ENCODE data around the gene CENPT. TPM values are rescaled to one million over a fixed set of nuclear protein-coding genes. Genes with fewer than 3 reads are reported as not detected.

Gene CENPT
- total RNA-seq, 4 donors from 2014 or later = 15.7 to 43.8 (median 26.2) TPM

DNA sequence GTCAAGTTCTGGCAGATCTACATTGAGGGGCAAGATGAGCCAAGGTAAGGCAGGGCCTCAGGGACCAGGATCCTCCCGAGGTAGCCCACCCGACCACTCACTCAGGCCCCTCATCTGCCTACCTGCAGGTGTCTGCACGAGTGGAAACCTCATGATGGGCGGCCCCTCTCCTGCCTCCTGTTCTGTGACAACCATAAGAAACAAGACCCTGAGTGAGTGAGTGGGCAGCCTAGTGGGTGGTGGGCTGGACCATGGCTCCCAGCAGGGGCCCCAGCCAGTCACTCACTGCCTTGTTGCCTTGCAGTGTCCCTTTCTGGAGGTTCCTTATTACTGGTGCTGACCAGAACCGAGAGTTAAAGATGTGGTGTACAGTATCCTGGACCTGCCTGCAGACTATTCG is 30.7 kb upstream of the CENPT start:
- intact Hi-C loops (cut with DNase I) = no loop called here
- TF ChIP-seq POLR2A (IDR thresholded peaks at IDR 0.05) (no peak), CTCF (IDR thresholded peaks at IDR 0.05) (no peak)

GRCh38 chr16:67877064-67877463 is 29.6 kb upstream of the CENPT start:
- Histone ChIP-seq H3K9me3 (no peaks in the 10 kb centered on the region), H3K27me3 (no peaks in the 10 kb centered on the region), H3K36me3 (peaks cover 52 to 58% of the 10 kb centered on the region in 2 donors), H3K4me3 (replicated peaks in 1 of 3) (no peak overlapping the region), H3K4me1 (peaks cover 18 to 22% of the 10 kb centered on the region in 2 donors), H3K27ac (no peak overlapping the region)
- no peak for TF ChIP-seq POLR2A (IDR thresholded peaks at IDR 0.05)
- TF ChIP-seq CTCF (IDR thresholded peaks at IDR 0.05) = no peak
- 92% methylated on average over 9 to 11 of the region's 11 CpGs for WGBS, 2 donors
- DNase-seq = no peak
- intact Hi-C loops (cut with DNase I) = no loop called here

More for the DNA sequence above, 30.7 kb upstream of the CENPT start:
- Histone ChIP-seq H3K36me3 (peaks cover 54 to 68% of the 10 kb centered on the region in 2 donors), H3K9me3 (no peaks in the 10 kb centered on the region), H3K4me1 (peaks cover 18% of the 10 kb centered on the region in 2 donors), H3K27me3 (no peaks in the 10 kb centered on the region), H3K27ac (no peak overlapping the region), H3K4me3 (replicated peaks in 1 of 3) (no peak overlapping the region)
- 87 to 94% methylated on average over 3 to 5 of the region's 6 CpGs for WGBS, 2 donors
- DNase-seq = no peak

DNA sequence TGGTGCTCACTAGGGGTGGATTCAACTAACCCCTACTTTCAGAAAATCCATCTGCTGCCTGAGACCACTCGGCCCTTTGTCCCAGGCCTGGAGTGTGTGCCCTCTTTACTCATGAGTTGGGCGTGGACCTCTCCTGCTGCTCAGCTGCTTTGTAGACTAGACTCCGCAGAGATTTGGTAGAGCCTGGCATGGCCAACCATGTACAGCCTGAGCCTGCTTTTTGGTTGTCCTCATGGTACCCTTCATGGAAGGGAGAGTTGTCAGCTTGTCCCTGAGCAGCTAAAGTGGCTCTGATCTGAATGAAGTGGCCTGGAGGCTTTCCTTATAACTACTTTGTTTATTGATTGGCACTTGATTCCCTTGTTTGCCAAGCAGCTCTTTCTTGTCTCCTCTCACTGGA is 26.9 kb upstream of the CENPT start:
- no peaks in the 10 kb centered on the region for H3K9me3 ChIP-seq
- H3K27me3 ChIP-seq = no peaks in the 10 kb centered on the region
- H3K36me3 ChIP-seq = peaks cover 32 to 39% of the 10 kb centered on the region in 2 donors
- no peak for DNase-seq
- 71% methylated on average over 3 of the region's 3 CpGs; no CpG with 5 or more reads in 1 of the 2 donors for WGBS, 2 donors
- H3K4me3 ChIP-seq (replicated peaks in 1 of 3) = peak overlapping the region in 1 of 3 donors; percentile 90
- TF ChIP-seq CTCF (IDR thresholded peaks at IDR 0.05) (no peak), POLR2A (IDR thresholded peaks at IDR 0.05) (no peak)
- intact Hi-C loops (cut with DNase I) = no loop called here
- H3K27ac ChIP-seq = no peak overlapping the region
- peaks cover 18 to 22% of the 10 kb centered on the region in 2 donors for H3K4me1 ChIP-seq

DNA sequence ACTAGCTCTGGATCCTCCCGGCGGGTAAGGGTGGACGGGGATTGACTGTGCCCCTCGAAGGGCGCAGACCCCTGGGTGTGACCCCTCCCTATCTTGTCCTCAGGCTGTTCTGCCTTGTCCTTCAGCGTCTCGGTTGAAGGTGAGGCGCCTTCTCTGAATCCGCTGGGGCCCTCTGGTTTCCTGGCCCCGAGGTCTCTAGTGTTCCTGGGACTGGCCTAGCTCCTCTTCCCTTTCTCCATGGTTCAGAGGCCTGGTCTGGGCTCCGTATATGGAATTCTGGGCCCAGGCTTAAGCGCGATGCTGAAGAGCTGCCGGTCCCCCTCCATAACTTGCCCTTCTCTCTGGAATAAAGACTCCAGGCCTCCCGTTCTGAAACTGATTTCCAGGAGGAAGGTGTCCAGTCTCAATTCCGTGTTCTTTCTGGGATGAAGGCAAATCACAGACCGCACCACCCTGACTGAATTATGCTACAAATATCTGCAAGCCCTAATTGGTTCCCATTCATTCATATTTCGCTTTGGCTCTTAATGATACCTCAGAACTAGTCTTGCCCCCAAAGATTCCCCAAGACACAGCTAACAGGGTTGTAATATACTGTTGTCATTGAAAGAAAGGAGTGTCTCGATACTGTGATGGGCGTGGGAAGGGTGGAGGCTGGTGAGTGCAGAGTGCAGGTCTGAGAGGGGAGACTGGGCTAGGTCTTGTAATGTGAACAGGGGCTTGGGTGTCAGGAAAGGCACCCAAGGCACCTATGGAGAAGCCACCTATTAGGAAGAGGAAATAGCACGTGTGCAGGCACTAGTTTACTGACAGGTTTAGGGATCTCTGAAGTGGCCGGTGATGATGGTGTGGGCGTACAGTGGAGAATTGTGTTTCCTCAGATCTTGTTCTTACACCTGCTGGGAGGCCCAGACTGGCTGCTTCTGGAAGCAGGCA is 26.2 kb upstream of the CENPT start:
- intact Hi-C loops (cut with DNase I) = no loop called here
- Histone ChIP-seq H3K9me3 (no peaks in the 10 kb centered on the region), H3K36me3 (peaks cover 25 to 34% of the 10 kb centered on the region in 2 donors), H3K4me1 (peaks cover 18 to 22% of the 10 kb centered on the region in 2 donors), H3K27me3 (no peaks in the 10 kb centered on the region), H3K4me3 (replicated peaks in 1 of 3) (peak overlapping the region; percentile 60 to 92 (median 90)), H3K27ac (peak overlapping the region in 2 of 3 donors; percentile 37 to 39)
- whole genome bisulfite sequencing, 2 donors = 15 to 27% methylated on average over 13 to 23 of the region's 23 CpGs
- DNase-seq = no peak
- TF ChIP-seq POLR2A (IDR thresholded peaks at IDR 0.05) = no peak
- no peak for TF ChIP-seq CTCF (IDR thresholded peaks at IDR 0.05)

Measured in thyroid gland (tissue), 4 donors.